Stimulated activated CD4-positive, alpha-beta T cell treated with anti-CD3 and anti-CD28 coated beads, Interleukin-4, amount 100 ng/mL, for 4 hours (primary cell): ENCODE measurements around the gene ETNK1.
A peak's percentile ranks its signal among the peaks of the same experiment; 100 is the strongest.
"Not testable (repeated sequence)": the region's sequence is repeated elsewhere in the genome, so short reads cannot be mapped to it uniquely, and the experiment has no call there.

Source experiments
- DNase-seq, 2 experiments: peaks; one replicate each; pipeline ENCODE4 v3.0.0-alpha.2; 2020

ETNK1 gene

GRCh38 chr12:22624870-22625761 is at the start of gene ETNK1:
ETNK1 (plus strand) TSS chr12:22625171; CDS start chr12:22625431, 260 bp downstream.
- peak; percentile 80 to 85 for DNase-seq

DNA sequence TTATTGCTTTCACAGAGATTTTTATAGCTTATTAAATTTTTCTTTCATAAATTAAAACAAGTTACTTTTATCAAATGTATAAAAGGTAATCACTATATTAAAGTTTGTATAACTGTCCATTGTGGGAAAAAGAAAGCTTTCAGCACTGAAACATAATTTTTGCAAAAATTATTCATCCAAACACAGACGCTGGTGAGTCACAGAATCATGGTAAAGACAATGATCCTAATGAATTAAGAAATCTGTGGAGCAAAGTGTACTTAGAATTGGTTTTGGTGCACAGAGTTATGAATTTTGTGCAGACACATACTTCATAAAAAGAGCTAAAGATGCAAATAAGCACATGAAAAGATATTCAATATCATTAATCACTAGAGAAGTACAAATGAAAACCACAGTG is 48.9 kb upstream of the ETNK1 start:
- DNase-seq = no peak

GRCh38 chr12:22576473-22576872 is 48.5 kb upstream of the ETNK1 start:
- no peak for DNase-seq

DNA sequence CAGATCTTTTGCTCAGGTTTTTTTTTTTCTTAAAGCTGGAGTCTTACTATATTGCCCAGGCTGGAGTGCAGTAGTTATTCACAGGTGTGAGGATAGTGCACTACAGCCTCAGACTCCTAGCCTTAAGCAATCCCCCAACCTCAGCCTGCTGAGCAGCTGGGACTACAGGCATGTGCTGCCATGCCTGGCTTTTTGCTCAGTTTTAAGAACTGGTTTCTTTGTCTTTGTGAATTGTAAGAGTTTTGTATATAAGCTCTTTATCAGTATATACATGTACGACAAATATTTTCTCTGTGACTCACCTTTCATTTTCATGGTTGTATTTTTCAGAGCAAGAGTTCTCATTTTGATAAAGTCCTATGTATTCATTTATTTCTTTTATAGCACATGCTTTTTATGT is 47.3 kb upstream of the ETNK1 start:
- no peak for DNase-seq

GRCh38 chr12:22578328-22578727 is 46.6 kb upstream of the ETNK1 start:
- DNase-seq = no peak

GRCh38 chr12:22588817-22589216 is 36.2 kb upstream of the ETNK1 start:
- no peak for DNase-seq

DNA sequence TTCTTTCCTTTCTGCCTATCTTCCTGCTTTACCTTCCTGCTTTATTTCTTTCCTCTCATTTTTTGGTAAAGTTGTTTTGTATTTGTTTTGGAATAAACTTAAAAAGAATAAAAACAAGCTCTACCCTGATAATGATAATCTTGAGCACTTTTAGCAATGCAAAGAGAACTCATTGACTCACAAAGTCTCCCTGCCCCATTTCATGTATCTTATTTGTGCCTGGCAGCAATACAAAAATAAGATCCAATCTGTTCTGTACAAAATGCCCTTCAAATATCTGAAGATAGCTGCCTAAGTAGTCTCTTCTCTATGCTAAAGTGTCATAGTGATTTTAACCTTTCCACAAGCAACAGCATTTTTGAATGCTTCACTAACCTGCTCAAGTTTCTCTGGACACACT is 31.1 kb upstream of the ETNK1 start:
- no peak for DNase-seq

DNA sequence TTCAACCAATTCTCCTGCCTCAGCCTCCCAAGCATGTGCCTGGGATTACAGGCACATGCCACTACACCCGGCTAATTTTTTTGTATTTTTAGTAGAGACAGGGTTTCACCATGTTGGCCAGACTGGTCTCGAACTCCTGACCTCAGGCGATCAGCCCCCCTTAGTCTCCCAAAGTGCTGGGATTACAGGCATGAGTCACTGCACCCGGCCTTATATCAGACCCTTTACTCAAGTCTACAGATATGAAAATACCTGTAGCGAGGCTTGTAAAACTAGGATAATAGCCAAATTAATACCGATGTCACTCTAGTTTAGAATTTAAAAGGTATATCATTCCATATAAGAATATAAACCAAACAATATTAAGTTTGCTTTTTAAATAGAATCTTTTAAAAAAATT is 27.4 kb upstream of the ETNK1 start:
- not testable (repeated sequence) for DNase-seq

GRCh38 chr12:22598141-22598762 is 26.7 kb upstream of the ETNK1 start:
- DNase-seq = no peak

- no peak for DNase-seq
Observed at GRCh38 chr12:22598763-22599161, 26.2 kb upstream of the ETNK1 start.

DNA sequence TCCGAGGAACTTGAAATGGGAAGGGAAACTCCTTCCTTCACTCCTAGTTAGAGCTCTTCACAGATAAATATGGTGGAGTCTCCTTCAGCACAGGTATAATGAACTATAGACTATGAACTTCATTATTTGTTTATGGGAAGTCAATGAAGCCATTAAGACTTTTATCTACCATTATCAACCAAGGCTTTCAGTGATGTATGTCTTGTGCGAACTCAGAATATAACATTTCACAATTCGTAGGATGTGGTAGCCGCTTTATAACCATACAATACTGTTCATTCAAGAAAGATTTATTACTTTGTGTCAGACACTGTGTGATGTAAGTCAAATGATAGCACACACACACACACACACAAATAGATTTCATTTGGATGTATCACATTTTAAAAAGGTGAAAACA is 24.8 kb upstream of the ETNK1 start:
- DNase-seq = no peak

GRCh38 chr12:22609501-22609900 is 15.5 kb upstream of the ETNK1 start:
- DNase-seq = no peak

- no peak for DNase-seq
Observed at GRCh38 chr12:22610131-22610530, 14.8 kb upstream of the ETNK1 start.

GRCh38 chr12:22612822-22613221 is 12.1 kb upstream of the ETNK1 start:
- not testable (repeated sequence) for DNase-seq

- no peak for DNase-seq
Observed at GRCh38 chr12:22615963-22616501, 8.9 kb upstream of the ETNK1 start.

GRCh38 chr12:22617630-22618029 is 7.3 kb upstream of the ETNK1 start:
- DNase-seq = no peak

DNA sequence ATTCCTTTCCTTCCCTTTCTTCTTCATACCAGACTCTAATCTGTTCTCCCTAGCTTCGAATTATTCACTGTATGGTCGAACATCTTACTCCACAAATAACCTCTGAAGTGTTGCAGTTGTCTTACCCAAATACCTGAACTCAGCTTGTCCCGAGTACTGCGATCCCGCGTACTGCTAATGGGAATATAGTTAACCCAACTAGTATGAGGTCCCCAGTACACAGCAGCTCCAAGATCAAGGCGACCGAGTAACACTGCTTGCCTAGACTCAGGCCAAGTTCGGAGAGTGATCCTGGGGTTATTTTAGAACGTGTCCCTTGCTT is 462 bp upstream of the ETNK1 start:
- no peak for DNase-seq

DNA sequence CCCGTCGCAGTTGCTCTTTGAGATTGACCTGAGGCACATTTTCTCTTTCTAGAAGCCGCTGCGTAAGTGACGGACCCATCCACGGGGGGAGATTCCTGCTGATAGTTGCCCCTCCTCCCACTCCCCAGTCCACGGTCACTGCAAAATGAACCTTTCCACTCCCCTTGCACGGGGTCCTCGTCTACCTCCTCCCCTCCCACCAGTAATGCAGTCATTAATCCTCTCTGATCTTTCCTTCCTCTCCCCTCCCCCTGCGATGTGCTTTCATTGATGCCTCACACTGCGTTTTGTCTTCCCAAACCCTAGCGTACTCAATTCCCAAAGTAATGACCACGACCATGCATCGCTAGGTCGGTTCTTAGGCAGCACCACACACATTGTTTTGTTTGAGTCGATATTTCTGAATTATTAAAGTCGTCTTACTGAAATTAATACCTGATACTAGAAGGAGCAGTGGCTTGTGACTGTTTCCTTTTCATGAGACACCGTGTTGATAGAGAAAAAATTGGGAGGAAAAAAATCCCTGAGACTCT is 857 bp downstream of the ETNK1 start:
- peak; percentile 8 to 9 for DNase-seq

- DNase-seq = peak in 1 of 2 experiments; percentile 51
Observed at GRCh38 chr12:22626406-22626805, 1.4 kb downstream of the ETNK1 start.

DNA sequence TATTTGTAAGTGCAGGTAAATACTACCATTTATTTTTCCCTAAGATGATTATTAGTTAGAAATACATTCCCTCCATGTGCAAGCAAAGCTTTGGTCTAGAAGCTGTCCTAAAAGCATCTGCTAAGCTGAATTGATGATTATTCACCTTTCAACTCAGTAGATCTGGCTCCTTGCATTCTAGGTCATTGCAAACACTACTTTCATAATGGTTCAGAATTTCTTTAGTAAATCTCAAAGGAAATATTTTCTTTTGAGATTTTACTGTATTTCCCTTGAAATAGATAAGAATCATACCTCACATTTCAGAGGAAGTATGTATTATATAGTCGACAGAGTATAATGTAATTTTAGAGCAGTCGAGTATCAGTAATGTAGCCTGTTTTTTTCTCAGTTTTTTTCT is 2.4 kb downstream of the ETNK1 start:
- no peak for DNase-seq

GRCh38 chr12:22628228-22628627 is 3.3 kb downstream of the ETNK1 start:
- DNase-seq = no peak

DNA sequence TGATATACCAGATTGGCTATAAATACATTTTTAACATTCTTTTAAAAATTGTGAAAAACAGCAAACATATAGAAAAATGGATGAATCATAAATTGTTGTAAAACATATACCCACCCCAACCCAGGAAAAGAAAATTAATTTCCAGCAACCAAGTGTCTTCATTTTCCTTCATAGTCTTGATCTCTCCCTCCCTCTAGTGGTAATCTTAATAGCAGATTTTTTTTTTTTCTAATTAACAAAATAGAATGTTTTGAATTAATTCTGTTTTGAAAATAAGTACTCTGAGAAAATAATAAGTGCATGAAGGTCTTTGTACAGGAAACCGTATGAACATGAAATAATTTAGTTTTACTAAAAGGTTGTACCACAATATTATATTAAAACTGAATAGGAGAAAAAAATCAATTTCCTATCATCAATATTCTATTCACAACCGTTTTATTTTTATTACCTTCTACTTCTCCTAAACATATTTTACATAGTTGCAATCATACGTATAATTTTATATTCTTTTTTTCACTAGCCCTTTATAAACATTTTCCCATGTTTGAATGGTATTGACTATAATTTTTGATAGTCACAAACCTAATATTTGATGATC is 7.0 kb downstream of the ETNK1 start:
- no peak for DNase-seq

GRCh38 chr12:22634883-22635282 is 9.9 kb downstream of the ETNK1 start:
- DNase-seq = no peak

DNA sequence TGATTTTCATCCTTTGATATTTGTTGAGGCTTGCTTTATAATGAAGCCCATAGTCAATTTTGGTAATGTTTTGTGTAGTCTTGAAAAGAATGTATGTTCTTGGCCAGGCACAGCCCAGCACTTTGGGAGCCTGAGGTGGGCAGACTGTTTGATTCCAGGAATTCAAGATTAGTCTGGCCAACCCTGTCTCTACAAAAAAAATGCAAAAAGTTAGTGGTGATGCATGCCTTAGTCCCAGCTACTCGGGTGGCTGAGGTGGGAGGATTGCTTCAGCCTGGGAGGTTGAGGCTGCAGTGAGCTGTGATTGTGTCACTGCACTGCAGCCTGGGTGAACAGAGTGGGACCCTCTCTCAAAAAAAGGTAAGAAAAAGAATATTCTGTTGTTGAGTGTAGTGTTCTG is 10.8 kb downstream of the ETNK1 start:
- no peak for DNase-seq
